SJCRH30 (cell line): ENCODE measurements around the gene RNF183. TPM values are rescaled to one million over a fixed set of nuclear protein-coding genes. Genes with fewer than 3 reads are reported as not detected.
"Not testable (repeated sequence)": the region's sequence is repeated elsewhere in the genome, so short reads cannot be mapped to it uniquely, and the experiment has no call there.

ENCODE experiments used
- DNase-seq, 2 experiments: peaks; one replicate each; pipeline ENCODE4 v3.0.0-alpha.2; 2015 to 2020
- H3K27ac ChIP-seq: fragments of 250-450 bp; sonication (Bioruptor Pico); 2 replicates; pipeline ENCODE4 v1.5.1; 2020; ENCODE audit warnings: mild to moderate bottlenecking, moderate library complexity
- H3K27me3 ChIP-seq: fragments of 250-450 bp; sonication (Bioruptor Pico); 2 replicates; pipeline ENCODE4 v1.5.1; 2020; ENCODE audit warnings: mild to moderate bottlenecking, moderate library complexity
- H3K36me3 ChIP-seq: fragments of 250-450 bp; sonication (Bioruptor Pico); 2 replicates; pipeline ENCODE4 v1.5.1; 2020; ENCODE audit warnings: mild to moderate bottlenecking, moderate library complexity
- H3K4me1 ChIP-seq: fragments of 250-450 bp; sonication (Bioruptor Pico); 2 replicates; pipeline ENCODE4 v1.5.1; 2020; ENCODE audit warnings: mild to moderate bottlenecking, moderate library complexity
- H3K4me3 ChIP-seq: fragments of 250-450 bp; sonication (Bioruptor Pico); 2 replicates; pipeline ENCODE4 v1.5.1; 2020; ENCODE audit warnings: mild to moderate bottlenecking, moderate library complexity
- H3K9me3 ChIP-seq: fragments of 250-450 bp; sonication (Bioruptor Pico); replicated peaks from 2 replicates; pipeline ENCODE4 v1.5.1; 2020; ENCODE audit warnings: mild to moderate bottlenecking, moderate library complexity
- total RNA-seq: library from RNA; depleted of rRNA; stranded (reverse); fragments of >200 nt; shearing (Covaris generic); gene quantifications from 2 replicates; pipeline ENCODE4 v1.2.3, GENCODE V29; 2014

Gene RNF183
- total RNA-seq, 1 experiment from 2014 or later: not detected

GRCh38 chr9:113301548-113301947 is 1.6 kb downstream of the RNF183 start:
- H3K27me3 ChIP-seq: peaks cover 3% of the 10 kb centered on the region; the same call in 1 of the 2 replicates
- H3K27ac ChIP-seq: no peak overlapping the region
- H3K4me1 ChIP-seq: 0 out of 2 replicates have a peak, but pooled peaks cover 2% of the 10 kb centered on the region
- H3K9me3 ChIP-seq: no peaks in the 10 kb centered on the region
- no peak for DNase-seq
- H3K4me3 ChIP-seq: no peak overlapping the region
- H3K36me3 ChIP-seq: no peaks in the 10 kb centered on the region

GRCh38 chr9:113299800-113300292 is 3.3 kb downstream of the RNF183 start:
- Histone ChIP-seq H3K36me3 (no peaks in the 10 kb centered on the region), H3K9me3 (no peaks in the 10 kb centered on the region), H3K4me1 (0 out of 2 replicates have a peak, but pooled peaks cover 2% of the 10 kb centered on the region), H3K27ac (no peak overlapping the region), H3K4me3 (no peak overlapping the region), H3K27me3 (0 out of 2 replicates have a peak, but pooled peaks cover 3% of the 10 kb centered on the region)
- DNase-seq: peak; percentile 46 to 67

GRCh38 chr9:113298924-113299770 is 4.0 kb downstream of the RNF183 start:
- Histone ChIP-seq H3K9me3 (no peaks in the 10 kb centered on the region), H3K27me3 (0 out of 2 replicates have a peak, but pooled peaks cover 3% of the 10 kb centered on the region), H3K36me3 (peaks cover 1% of the 10 kb centered on the region; the same call in 1 of the 2 replicates), H3K4me1 (0 out of 2 replicates have a peak, but pooled peaks cover 2% of the 10 kb centered on the region), H3K27ac (no peak overlapping the region), H3K4me3 (no peak overlapping the region)
- no peak for DNase-seq

DNA sequence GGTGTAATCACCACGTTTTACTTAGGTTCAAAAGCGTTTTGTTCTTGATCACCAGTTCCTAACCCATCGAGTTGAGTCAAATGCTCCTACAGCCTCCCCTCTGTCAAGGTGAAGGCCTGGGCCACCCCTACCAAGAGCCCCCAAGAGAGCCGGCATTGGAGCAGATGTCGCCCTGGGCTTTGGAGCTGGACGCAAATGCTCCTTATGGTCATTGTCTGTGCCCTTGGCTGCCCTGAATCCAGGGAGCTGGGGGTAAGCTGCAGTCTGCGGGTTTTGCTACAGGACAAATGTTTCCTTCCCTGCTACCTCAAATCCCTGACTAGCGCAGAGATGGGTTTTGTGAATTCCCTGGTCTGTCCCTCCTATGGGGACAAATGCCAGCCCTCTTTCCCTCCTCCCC is 4.9 kb downstream of the RNF183 start:
- no peak overlapping the region for H3K27ac ChIP-seq
- H3K9me3 ChIP-seq: no peaks in the 10 kb centered on the region

GRCh38 chr9:113296796-113297558 is 6.2 kb downstream of the RNF183 start:
- H3K9me3 ChIP-seq: no peaks in the 10 kb centered on the region
- no peak overlapping the region for H3K27ac ChIP-seq
- DNase-seq: no peak
- no peak overlapping the region for H3K4me3 ChIP-seq
- peaks cover 23% of the 10 kb centered on the region for H3K36me3 ChIP-seq
- H3K4me1 ChIP-seq: 0 out of 2 replicates have a peak, but pooled peaks cover 2% of the 10 kb centered on the region
- no peaks in the 10 kb centered on the region for H3K27me3 ChIP-seq

More for the DNA sequence above, 4.9 kb downstream of the RNF183 start:
- H3K36me3 ChIP-seq: peaks cover 10% of the 10 kb centered on the region
- 0 out of 2 replicates have a peak, but pooled peaks cover 2% of the 10 kb centered on the region for H3K4me1 ChIP-seq
- no peak overlapping the region for H3K4me3 ChIP-seq
- 0 out of 2 replicates have a peak, but pooled peaks cover 3% of the 10 kb centered on the region for H3K27me3 ChIP-seq
- no peak for DNase-seq

DNA sequence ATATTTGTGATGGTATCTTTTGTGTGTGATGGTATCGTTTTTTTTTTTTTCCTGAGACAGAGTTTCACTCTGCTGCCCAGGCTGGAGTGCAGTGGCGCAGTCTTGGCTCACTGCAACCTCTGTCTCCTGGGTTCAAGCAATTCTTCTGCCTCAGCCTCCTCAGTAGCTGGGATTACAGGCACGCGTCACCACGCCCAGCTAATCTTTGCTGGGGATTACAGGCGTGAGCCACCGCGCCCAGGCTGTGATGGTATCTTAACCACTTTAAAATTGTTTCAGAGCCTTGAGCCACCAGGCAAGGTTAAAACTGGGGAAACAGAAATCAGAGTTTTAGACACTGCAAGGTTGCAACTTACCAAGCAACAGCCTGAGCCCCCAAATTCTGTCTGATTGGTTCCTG is 6.9 kb downstream of the RNF183 start:
- H3K27ac ChIP-seq, H3K4me1 ChIP-seq, H3K4me3 ChIP-seq, H3K9me3 ChIP-seq, H3K27me3 ChIP-seq, DNase-seq: not testable (repeated sequence)
- peaks cover 30% of the 10 kb centered on the region for H3K36me3 ChIP-seq

DNA sequence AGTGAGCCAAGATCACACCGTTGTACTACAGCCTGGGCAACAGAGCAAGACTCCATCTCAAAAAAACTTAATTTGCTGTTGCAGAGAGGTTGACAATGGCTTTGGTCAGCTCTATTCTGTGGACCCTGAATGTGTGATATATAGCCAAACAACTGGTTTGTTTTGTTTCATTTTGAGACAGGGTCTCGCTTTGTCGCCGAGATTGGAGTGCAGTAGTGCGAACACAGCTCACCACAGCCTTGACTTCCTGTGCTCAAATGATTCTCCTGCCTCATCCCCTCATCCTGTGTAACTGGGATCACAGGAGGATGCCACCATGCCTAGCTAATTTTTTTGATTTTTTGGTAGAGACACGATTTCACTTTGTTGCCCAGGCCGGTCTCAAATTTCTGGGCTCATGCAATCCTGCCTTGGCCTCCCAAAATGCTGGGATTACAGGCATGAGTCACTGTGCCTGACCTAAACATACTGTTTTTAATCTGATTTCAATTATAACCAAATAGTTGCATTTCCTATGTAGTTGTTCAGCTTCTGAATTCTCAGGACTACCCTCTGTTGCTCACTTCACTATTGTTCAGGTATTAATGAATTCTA is 9.8 kb downstream of the RNF183 start:
- H3K27me3 ChIP-seq: no peaks in the 10 kb centered on the region
- peaks cover 59% of the 10 kb centered on the region for H3K36me3 ChIP-seq
- H3K4me3 ChIP-seq: no peak overlapping the region
- no peak overlapping the region for H3K27ac ChIP-seq
- H3K9me3 ChIP-seq: no peaks in the 10 kb centered on the region
- no peaks in the 10 kb centered on the region for H3K4me1 ChIP-seq
- DNase-seq: no peak

DNA sequence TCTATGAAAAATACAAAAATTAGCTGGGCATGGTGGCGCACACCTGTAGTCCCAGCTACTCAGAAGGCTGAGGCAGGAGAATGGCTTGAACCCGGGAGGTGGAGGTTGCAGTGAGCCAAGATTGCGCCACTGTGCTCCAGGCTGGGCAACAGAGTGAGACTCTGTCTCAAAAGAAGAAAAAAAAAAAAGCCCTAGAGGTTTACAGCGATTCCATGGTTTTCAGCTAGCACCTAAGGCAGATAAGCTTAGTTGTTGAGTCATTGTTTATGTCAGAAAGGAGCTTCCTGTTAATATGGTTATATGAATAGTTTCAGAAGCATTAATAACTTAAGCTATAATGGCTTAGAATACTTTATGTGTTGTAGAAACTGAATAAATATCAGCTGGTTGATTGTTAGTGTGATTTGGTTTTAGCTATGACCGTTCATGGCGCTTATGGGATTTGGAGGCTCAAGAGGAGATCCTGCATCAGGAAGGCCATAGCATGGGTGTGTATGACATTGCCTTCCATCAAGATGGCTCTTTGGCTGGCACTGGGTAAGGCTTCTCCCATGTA is 13.0 kb downstream of the RNF183 start:
- DNase-seq: no peak
- Histone ChIP-seq H3K27me3 (no peaks in the 10 kb centered on the region), H3K9me3 (no peaks in the 10 kb centered on the region), H3K4me1 (no peaks in the 10 kb centered on the region), H3K27ac (no peak overlapping the region), H3K4me3 (no peak overlapping the region), H3K36me3 (peaks cover 92% of the 10 kb centered on the region)

DNA sequence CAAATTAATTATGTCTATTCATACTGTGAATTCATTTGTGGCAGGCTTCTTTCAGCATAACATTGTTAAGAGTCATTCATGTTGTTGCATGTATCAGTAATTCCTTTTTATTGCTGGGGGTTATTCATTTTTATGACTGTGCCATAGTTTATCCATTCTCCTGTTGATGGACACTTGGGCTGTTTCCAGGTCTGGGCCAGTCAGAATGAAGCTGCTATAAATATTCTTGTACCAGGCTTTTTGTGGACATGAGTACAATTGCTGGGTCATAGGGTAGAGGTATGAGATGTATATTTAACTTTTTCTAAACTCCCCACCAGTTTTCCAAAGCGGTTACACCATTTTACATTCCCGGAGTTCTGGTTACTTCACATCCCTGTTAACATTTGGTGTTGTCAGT is 14.1 kb downstream of the RNF183 start:
- Histone ChIP-seq H3K27me3 (no peaks in the 10 kb centered on the region), H3K36me3 (peaks cover 100% of the 10 kb centered on the region), H3K27ac (no peak overlapping the region), H3K9me3 (no peaks in the 10 kb centered on the region), H3K4me3 (no peak overlapping the region), H3K4me1 (no peaks in the 10 kb centered on the region)
- no peak for DNase-seq

DNA sequence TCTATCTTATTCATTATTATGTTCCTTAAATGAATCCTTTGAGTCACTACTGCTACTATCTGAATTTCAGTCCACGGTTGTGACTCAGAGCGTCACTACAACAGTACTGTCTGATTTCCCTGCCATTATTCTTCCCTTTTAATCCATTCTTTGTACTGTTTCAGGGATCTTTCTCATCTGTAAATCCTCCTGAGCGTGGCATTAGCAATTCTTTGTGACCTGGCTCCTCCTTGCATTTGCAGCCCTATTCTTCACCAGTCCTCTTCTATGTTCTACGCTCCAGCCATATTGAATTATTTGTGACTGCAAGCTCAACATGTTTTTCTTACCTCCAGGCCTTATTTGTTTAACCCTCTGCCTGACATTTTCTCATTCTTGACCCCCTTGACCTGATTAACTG is 21.8 kb downstream of the RNF183 start:
- no peak overlapping the region for H3K4me3 ChIP-seq
- no peaks in the 10 kb centered on the region for H3K9me3 ChIP-seq
- no peak overlapping the region for H3K27ac ChIP-seq
- H3K4me1 ChIP-seq: no peaks in the 10 kb centered on the region
- H3K27me3 ChIP-seq: no peaks in the 10 kb centered on the region
- DNase-seq: no peak
- H3K36me3 ChIP-seq: peaks cover 93% of the 10 kb centered on the region

- Histone ChIP-seq H3K27me3 (no peaks in the 10 kb centered on the region), H3K36me3 (peaks cover 67% of the 10 kb centered on the region), H3K4me1 (peaks cover 4% of the 10 kb centered on the region), H3K4me3 (no peak overlapping the region), H3K27ac (no peak overlapping the region), H3K9me3 (no peaks in the 10 kb centered on the region)
- no peak for DNase-seq
These were observed 24.3 kb downstream of the RNF183 start for GRCh38 chr9:113278840-113279239.

DNA sequence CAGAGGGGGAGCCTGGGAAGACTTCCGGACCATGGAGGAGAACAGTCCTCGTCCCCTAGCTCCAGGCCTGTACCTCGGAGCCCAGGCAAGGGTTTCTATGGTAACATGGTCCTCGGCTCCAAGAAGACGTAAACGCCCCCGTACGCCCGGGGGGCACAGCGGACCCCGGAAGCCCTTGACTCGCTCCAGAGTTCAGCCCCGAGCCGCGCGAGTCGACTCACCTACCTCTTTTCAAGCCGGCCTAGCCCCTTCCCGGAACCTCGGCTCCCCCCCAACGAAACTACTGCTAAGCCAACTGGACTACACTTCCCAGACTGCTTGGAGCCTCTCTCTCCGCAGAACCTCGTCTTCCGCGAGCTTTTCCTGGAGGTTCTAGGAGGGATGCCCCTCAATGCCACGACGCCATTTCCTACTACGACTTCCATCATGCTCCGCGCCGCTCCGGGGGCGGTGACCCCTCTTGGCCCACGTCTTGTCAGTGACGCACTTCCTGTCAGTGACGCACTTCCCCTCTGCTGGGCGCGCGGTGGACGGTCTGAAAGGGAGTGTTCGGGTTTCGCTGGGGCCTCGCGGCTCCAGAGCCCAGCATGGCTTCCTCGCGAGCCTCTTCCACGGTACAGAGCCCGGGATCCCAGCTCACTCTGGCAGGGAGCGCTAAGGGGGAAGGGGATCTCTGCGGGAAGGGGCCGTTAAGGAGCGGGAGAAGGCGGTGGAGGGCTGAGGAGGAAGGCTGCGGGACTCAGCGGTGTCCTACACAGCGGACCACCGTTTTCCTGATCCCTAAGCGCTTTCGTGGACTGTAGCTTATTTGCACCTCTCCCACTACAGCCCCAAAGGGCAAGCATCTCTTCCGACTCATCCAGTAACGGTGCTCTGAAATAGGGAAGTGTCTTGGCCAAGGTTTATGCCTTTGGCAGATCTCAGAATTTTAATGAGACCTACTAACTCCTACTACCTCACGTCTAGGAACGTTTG is 27.7 kb downstream of the RNF183 start, which contains the start of the genes CDC26 and PRPF4:
Gene CDC26, minus strand, starts transcription at position 416 of the 975 bp plus-strand sequence. CDS start 3,065 bp downstream, outside the sequence.
Gene PRPF4, plus strand, starts transcription at position 502 of the 975 bp plus-strand sequence. Its CDS starts 86 bp downstream, at position 588.
- no peaks in the 10 kb centered on the region for H3K9me3 ChIP-seq
- peak; percentile 99 for DNase-seq
- H3K27ac ChIP-seq: peak within 1 kb of the TSS; percentile 81
- no peaks in the 10 kb centered on the region for H3K27me3 ChIP-seq
- H3K4me3 ChIP-seq: peak within 1 kb of the TSS; percentile 86
- H3K36me3 ChIP-seq: peaks cover 41% of the 10 kb centered on the region
- peaks cover 4% of the 10 kb centered on the region for H3K4me1 ChIP-seq

DNA sequence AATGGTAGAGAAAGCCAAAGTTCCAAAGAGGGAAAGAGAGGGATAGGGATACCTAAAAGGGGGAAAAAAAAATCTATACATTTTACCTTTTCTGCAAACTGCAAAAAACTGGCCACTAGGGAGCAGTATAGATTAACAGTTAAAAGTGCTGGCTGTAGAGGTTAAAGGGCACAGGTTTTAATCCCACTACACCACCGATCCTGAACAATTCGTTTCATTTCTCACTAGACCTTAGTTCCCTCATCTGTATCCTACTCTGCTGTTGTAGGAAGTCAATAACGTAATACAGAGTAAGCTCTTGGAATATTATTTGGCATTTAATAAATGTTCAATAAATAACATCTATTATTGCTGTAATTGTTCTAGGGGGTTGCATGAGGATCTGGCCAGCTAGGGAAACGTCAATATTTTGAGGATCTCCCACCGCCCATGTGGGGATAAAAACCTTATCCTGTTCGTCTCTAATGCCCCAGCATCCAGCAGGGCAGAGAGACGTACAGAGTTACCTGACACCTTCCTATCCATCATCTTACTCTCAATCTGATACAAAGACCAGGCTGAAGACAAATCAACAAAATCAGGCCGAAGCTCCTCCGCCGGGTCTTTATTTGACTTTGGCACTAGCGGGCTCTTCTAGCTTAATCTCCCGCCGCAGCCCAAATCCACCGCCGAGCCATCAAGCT is 28.6 kb downstream of the RNF183 start:
- Histone ChIP-seq H3K36me3 (peaks cover 41% of the 10 kb centered on the region), H3K4me1 (peaks cover 4% of the 10 kb centered on the region), H3K9me3 (no peaks in the 10 kb centered on the region), H3K4me3 (peak overlapping the region; percentile 86), H3K27ac (peak overlapping the region; percentile 81), H3K27me3 (no peaks in the 10 kb centered on the region)
- DNase-seq: peak; percentile 53 to 85
